Measurements from ENCODE around the gene EHD4. TPM values are rescaled to one million over a fixed set of nuclear protein-coding genes. Genes with fewer than 3 reads are reported as not detected.

The EHD4 gene
- total RNA-seq, 4 donors from 2014 or later, result 12.8 to 45.2 (median 26.1) TPM

DNA sequence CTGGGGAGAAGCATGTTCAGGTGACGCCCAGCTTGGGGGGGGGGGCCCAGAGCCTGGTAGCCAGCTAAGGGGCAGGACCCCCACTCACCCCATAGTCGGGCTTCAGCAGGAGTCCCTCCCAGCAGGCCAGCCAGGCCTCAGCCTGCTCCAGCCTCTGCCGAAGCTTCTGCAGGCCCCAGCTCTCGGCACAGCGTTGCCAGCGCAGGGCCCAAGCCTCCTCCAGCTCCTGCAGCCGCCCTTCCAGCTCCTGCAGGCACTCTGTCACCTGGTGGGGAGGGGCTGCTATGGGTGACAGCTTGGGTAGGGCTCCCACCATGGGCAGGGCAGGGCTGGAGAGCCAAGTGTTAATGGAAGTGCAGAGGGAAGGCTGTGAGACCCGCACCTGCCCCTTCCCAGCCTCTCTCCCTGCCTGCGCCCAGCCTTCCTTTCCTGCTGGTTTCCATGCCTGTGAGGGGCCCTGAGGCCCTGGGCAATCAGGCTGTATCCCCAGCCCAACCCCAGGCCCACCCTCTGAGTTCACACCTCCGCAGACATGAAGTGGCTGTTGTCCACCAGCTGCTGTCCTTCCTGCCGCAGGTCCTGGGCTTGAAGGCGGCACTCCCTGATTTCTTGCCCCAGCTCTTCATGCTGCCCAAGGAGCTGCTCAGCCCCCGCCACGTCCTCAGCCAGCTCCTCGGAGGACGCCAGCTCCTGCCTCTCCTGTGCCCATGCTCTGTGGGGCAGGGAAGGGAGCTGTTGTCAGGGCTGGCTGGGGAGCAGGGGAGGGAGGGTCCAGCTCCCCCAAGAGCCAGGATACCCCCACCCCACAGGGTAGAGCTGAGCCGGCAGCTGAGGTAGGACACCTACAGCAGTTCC, 119.4 kb downstream of the EHD4 start:
- no peaks in the 10 kb centered on the region for H3K9me3 ChIP-seq
- H3K27me3 ChIP-seq, result no peaks in the 10 kb centered on the region
- no peak overlapping the region for H3K4me3 ChIP-seq
- H3K36me3 ChIP-seq, result no peaks in the 10 kb centered on the region
- TF ChIP-seq POLR2A (IDR thresholded peaks at IDR 0.05), result no peak
- TF ChIP-seq, protein P1, sequence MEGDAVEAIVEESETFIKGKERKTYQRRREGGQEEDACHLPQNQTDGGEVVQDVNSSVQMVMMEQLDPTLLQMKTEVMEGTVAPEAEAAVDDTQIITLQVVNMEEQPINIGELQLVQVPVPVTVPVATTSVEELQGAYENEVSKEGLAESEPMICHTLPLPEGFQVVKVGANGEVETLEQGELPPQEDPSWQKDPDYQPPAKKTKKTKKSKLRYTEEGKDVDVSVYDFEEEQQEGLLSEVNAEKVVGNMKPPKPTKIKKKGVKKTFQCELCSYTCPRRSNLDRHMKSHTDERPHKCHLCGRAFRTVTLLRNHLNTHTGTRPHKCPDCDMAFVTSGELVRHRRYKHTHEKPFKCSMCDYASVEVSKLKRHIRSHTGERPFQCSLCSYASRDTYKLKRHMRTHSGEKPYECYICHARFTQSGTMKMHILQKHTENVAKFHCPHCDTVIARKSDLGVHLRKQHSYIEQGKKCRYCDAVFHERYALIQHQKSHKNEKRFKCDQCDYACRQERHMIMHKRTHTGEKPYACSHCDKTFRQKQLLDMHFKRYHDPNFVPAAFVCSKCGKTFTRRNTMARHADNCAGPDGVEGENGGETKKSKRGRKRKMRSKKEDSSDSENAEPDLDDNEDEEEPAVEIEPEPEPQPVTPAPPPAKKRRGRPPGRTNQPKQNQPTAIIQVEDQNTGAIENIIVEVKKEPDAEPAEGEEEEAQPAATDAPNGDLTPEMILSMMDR (IDR thresholded peaks at IDR 0.05), result no peak
- DNase-seq, result no peak
- H3K4me1 ChIP-seq, result no peaks in the 10 kb centered on the region
- no peak overlapping the region for H3K27ac ChIP-seq
- intact Hi-C loops (cut with DNase I; ENCODE audit: low total_unique reads), result loop anchor here (10.0 kb wide), 1 partner anchor 62 kb away; no protein-coding TSS in a partner anchor

DNA sequence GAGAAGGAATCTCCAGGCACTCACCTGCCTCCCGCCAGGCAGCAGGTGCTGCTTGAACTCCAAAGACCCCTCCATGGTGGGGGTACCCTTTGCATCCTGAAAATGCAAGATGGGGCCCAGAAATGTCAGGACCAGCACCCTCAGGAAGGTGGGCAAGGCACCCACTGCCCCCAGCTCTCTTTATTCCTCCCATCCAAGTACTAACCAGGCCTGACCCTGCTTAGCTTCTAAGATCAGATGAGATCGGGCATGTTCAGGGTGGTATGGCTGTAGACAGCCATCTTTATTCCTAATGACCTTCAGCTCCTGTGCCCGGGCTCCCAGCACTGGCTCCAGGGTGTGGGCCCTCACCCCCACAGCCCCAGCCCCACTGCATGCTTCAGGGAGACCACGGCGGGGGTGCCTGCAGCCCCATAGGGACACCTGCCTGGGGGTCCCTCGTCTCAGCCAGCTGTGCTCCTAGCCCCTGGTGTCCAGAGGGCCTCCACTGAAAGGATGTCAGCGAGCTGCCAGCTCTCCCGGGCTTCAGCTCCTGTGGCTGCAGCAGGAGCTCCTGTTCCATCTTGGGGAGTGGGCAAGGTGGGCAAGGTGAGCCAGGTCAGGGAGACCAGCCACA, 120.5 kb downstream of the EHD4 start:
- Histone ChIP-seq H3K9me3 (no peaks in the 10 kb centered on the region), H3K27me3 (no peaks in the 10 kb centered on the region), H3K36me3 (no peaks in the 10 kb centered on the region), H3K4me1 (no peaks in the 10 kb centered on the region), H3K27ac (no peak overlapping the region), H3K4me3 (no peak overlapping the region)
- intact Hi-C loops (cut with DNase I; ENCODE audit: low total_unique reads), result loop anchor here (10.0 kb wide), 1 partner anchor 63 kb away; no protein-coding TSS in a partner anchor
- no peak for TF ChIP-seq POLR2A (IDR thresholded peaks at IDR 0.05)
- DNase-seq, result no peak

DNA sequence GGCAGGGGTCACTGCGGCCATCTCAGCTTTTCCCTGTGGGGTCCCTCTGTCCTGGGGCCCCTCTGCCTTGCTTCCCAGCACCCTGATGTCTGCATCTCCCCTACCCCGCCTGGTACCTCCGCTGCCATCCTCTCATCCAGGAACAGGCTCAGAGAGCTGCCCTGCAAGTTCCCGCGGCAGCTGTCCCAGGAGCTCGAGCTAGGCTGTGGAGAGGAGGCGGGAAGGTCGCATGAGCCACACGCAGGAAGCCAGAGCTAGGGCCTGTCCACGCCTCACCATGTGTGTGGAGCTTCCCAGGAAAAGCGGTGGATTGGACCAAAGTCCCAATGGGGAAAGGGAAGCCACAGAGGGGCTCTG, 121.2 kb downstream of the EHD4 start:
- Histone ChIP-seq H3K36me3 (no peaks in the 10 kb centered on the region), H3K27me3 (no peaks in the 10 kb centered on the region), H3K4me1 (no peaks in the 10 kb centered on the region), H3K4me3 (no peak overlapping the region), H3K9me3 (no peaks in the 10 kb centered on the region), H3K27ac (no peak overlapping the region)
- no peak for DNase-seq
- intact Hi-C loops (cut with DNase I; ENCODE audit: low total_unique reads), result loop anchor here (10.0 kb wide), 1 partner anchor 64 kb away; no protein-coding TSS in a partner anchor
- TF ChIP-seq, protein P1 (IDR thresholded peaks at IDR 0.05), result no peak
- no peak for TF ChIP-seq POLR2A (IDR thresholded peaks at IDR 0.05)

DNA sequence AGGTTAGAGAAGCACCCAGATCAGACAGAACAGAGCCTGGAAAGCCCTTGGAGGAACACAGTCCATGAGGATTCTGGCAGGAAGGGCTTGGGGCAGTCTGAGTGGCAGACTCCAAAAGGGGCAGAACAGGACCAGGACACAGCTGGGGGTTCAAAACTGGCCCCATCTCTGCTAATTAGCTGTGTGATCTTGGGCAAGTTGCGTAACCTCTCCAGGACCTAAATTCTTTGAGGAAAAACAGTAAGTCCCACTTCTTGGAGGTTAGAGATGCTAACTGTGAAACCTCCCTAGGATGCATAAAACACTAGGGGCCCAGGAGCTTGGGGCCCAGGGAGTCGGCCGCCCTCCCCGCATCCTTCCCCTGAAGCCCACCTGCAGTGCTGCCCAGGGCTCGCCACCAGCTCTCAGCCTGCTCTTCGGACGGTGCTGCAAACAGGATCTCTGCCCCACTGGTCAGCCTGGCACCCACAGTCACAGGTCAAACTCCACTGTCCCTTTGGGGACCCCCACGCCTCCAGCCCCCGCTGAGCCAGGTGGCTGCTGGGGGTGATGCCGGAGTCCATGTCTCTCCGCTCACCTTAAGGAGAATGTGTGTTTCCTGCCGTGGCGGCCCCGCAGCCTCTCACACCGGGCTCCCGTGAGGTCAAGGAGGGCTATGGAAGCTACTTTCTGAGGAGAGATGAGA, 121.7 kb downstream of the EHD4 start:
- Histone ChIP-seq H3K27me3 (no peaks in the 10 kb centered on the region), H3K4me3 (no peak overlapping the region), H3K27ac (no peak overlapping the region), H3K36me3 (no peaks in the 10 kb centered on the region), H3K9me3 (no peaks in the 10 kb centered on the region), H3K4me1 (no peaks in the 10 kb centered on the region)
- TF ChIP-seq, protein P1 (IDR thresholded peaks at IDR 0.05), result no peak
- no peak for TF ChIP-seq POLR2A (IDR thresholded peaks at IDR 0.05)
- intact Hi-C loops (cut with DNase I; ENCODE audit: low total_unique reads), result loop anchor here (10.0 kb wide), 1 partner anchor 64 kb away; no protein-coding TSS in a partner anchor
- DNase-seq, result no peak

DNA sequence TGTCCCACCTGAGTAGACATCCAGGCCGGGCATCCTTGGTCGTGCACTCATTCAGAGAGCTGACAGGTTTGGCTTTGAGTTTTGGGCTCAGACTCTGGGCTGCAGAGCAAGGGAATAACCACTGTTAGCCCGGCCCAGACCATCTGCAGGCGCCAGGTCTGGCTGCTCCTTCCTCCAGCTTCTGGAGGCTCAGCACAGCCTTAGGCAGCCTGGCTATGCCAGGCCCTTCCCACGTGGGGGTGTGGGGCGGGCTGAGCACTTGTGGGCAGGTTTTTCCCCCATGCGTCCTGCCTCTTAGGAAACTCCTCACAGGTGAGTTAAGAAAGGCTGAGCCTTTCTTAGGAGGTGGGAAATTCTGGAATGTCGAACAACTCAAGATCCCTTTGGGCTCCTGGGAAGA, 122.5 kb downstream of the EHD4 start:
- no peak overlapping the region for H3K4me3 ChIP-seq
- intact Hi-C loops (cut with DNase I; ENCODE audit: low total_unique reads), result loop anchor here (10.0 kb wide), 1 partner anchor 65 kb away; no protein-coding TSS in a partner anchor
- H3K27me3 ChIP-seq, result no peaks in the 10 kb centered on the region
- H3K4me1 ChIP-seq, result no peaks in the 10 kb centered on the region
- TF ChIP-seq, protein P1 (IDR thresholded peaks at IDR 0.05), result no peak
- no peak for TF ChIP-seq POLR2A (IDR thresholded peaks at IDR 0.05)
- no peak overlapping the region for H3K27ac ChIP-seq
- H3K36me3 ChIP-seq, result no peaks in the 10 kb centered on the region
- H3K9me3 ChIP-seq, result no peaks in the 10 kb centered on the region
- DNase-seq, result no peak
